Measurements from ENCODE around the gene RAB21. TPM values are rescaled to one million over a fixed set of nuclear protein-coding genes. Genes with fewer than 3 reads are reported as not detected.
"Not testable (repeated sequence)": the region's sequence is repeated elsewhere in the genome, so short reads cannot be mapped to it uniquely, and the experiment has no call there.

The RAB21 gene
- total and polyA plus RNA-seq, 4 donors = 5.5 to 15.0 (median 10.0) TPM

GRCh38 chr12:71804505-71804904, 49.8 kb downstream of the RAB21 start:
- no peak for DNase-seq (ENCODE audit: low spot score)
- TF ChIP-seq REST (IDR thresholded peaks at IDR 0.05) (no peak), TAF1 (conservative IDR thresholded peaks at IDR 0.05) (no peak), RAD21 (IDR thresholded peaks at IDR 0.05) (no peak), YY1 (IDR thresholded peaks at IDR 0.05) (no peak), HNF4A (conservative IDR thresholded peaks at IDR 0.05) (no peak), MAX (IDR thresholded peaks at IDR 0.05) (no peak), ATF3 (IDR thresholded peaks at IDR 0.05) (no peak), ZBTB33 (IDR thresholded peaks at IDR 0.05) (no peak), SP1 (IDR thresholded peaks at IDR 0.05) (no peak), FOXA2 (IDR thresholded peaks at IDR 0.05) (no peak), GABPA (IDR thresholded peaks at IDR 0.05 in 1 of 2, conservative IDR thresholded peaks at IDR 0.05 in 1 of 2) (no peak)
- Histone ChIP-seq H3K36me3 (ENCODE audit: control insufficient read depth in 4 of 4, insufficient read depth in 3 of 4, low read depth in 1 of 4, low read length in 3 of 4) (no peaks in the 10 kb centered on the region), H3K27me3 (ENCODE audit: control insufficient read depth in 4 of 4, insufficient read depth in 4 of 4, low read length in 3 of 4) (no peaks in the 10 kb centered on the region), H3K9me3 (ENCODE audit: control insufficient read depth in 4 of 4, low read length in 3 of 4) (peaks cover 0 to 5% (median 0%) of the 10 kb centered on the region in 4 donors), H3K4me1 (ENCODE audit: control insufficient read depth in 4 of 4, insufficient read depth in 4 of 4, low read length in 3 of 4) (no peaks in the 10 kb centered on the region), H3K27ac (ENCODE audit: low read depth in 1 of 2, low read length in 2 of 2) (no peak overlapping the region), H3K4me3 (ENCODE audit: low read depth in 1 of 3, low read length in 3 of 3) (no peak overlapping the region), H3K9ac (ENCODE audit: low read depth in 1 of 2, low read length in 2 of 2) (no peak overlapping the region)
- 50% methylated on average over 6 of the region's 6 CpGs for WGBS

- H3K27me3 ChIP-seq (ENCODE audit: control insufficient read depth in 4 of 4, insufficient read depth in 4 of 4, low read length in 3 of 4) = no peaks in the 10 kb centered on the region
Measured at GRCh38 chr12:71810921-71811320, 56.3 kb downstream of the RAB21 start.

GRCh38 chr12:71815242-71815641, 60.6 kb downstream of the RAB21 start:
- not testable (repeated sequence) for H3K9me3 ChIP-seq (ENCODE audit: control insufficient read depth in 4 of 4, low read length in 3 of 4); H3K9ac ChIP-seq (ENCODE audit: low read depth in 1 of 2, low read length in 2 of 2); H3K4me1 ChIP-seq (ENCODE audit: control insufficient read depth in 4 of 4, insufficient read depth in 4 of 4, low read length in 3 of 4); H3K27ac ChIP-seq (ENCODE audit: low read depth in 1 of 2, low read length in 2 of 2); H3K27me3 ChIP-seq (ENCODE audit: control insufficient read depth in 4 of 4, insufficient read depth in 4 of 4, low read length in 3 of 4); H3K36me3 ChIP-seq (ENCODE audit: control insufficient read depth in 4 of 4, insufficient read depth in 3 of 4, low read depth in 1 of 4, low read length in 3 of 4); DNase-seq (ENCODE audit: low spot score); H3K4me3 ChIP-seq (ENCODE audit: low read depth in 1 of 3, low read length in 3 of 3)
- WGBS = 61% methylated on average over 6 of the region's 6 CpGs

More at GRCh38 chr12:71810921-71811320, 56.3 kb downstream of the RAB21 start:
- Histone ChIP-seq H3K4me1 (ENCODE audit: control insufficient read depth in 4 of 4, insufficient read depth in 4 of 4, low read length in 3 of 4) (no peaks in the 10 kb centered on the region), H3K36me3 (ENCODE audit: control insufficient read depth in 4 of 4, insufficient read depth in 3 of 4, low read depth in 1 of 4, low read length in 3 of 4) (no peaks in the 10 kb centered on the region), H3K27ac (ENCODE audit: low read depth in 1 of 2, low read length in 2 of 2) (no peak overlapping the region), H3K9me3 (ENCODE audit: control insufficient read depth in 4 of 4, low read length in 3 of 4) (no peaks in the 10 kb centered on the region), H3K4me3 (ENCODE audit: low read depth in 1 of 3, low read length in 3 of 3) (no peak overlapping the region), H3K9ac (ENCODE audit: low read depth in 1 of 2, low read length in 2 of 2) (no peak overlapping the region)
- DNase-seq (ENCODE audit: low spot score) = no peak
- TF ChIP-seq MAX (IDR thresholded peaks at IDR 0.05) = no peak
- TF ChIP-seq RAD21 (IDR thresholded peaks at IDR 0.05) = no peak
- TF ChIP-seq REST (IDR thresholded peaks at IDR 0.05) = no peak
- WGBS = 45% methylated on average over 3 of the region's 3 CpGs

GRCh38 chr12:71822088-71822487, 67.4 kb downstream of the RAB21 start:
- not testable (repeated sequence) for H3K4me3 ChIP-seq (ENCODE audit: low read depth in 1 of 3, low read length in 3 of 3); H3K4me1 ChIP-seq (ENCODE audit: control insufficient read depth in 4 of 4, insufficient read depth in 4 of 4, low read length in 3 of 4); H3K27ac ChIP-seq (ENCODE audit: low read depth in 1 of 2, low read length in 2 of 2); DNase-seq (ENCODE audit: low spot score); H3K9me3 ChIP-seq (ENCODE audit: control insufficient read depth in 4 of 4, low read length in 3 of 4); H3K27me3 ChIP-seq (ENCODE audit: control insufficient read depth in 4 of 4, insufficient read depth in 4 of 4, low read length in 3 of 4); H3K9ac ChIP-seq (ENCODE audit: low read depth in 1 of 2, low read length in 2 of 2); H3K36me3 ChIP-seq (ENCODE audit: control insufficient read depth in 4 of 4, insufficient read depth in 3 of 4, low read depth in 1 of 4, low read length in 3 of 4)
- WGBS = 94% methylated on average over 3 of the region's 3 CpGs
